NB4 (cell line): Measurements from ENCODE around the gene NKAIN4.

ENCODE experiments used
- DNase-seq: peaks from one replicate; pipeline ENCODE4 v3.0.0; 2010; ENCODE audit warnings: low read depth
- H3K4me3 ChIP-seq: one replicate; pipeline ENCODE4 v1.5.1; 2011; ENCODE audit warnings: mild to moderate bottlenecking, low read depth, low read length, moderate library complexity
- MYC ChIP-seq: IDR thresholded peaks from 2 replicates; pipeline ENCODE4 v1.6.1; 2011; ENCODE audit warnings: low read depth, low read length
- POLR2A ChIP-seq: IDR thresholded peaks from 2 replicates; pipeline ENCODE4 v1.6.1; 2011; ENCODE audit warnings: mild to moderate bottlenecking; ENCODE audit not compliant: insufficient read length; ENCODE audit errors: extremely low read depth
- TF ChIP-seq, protein P1 (sequence below): IDR thresholded peaks from one replicate; pipeline ENCODE4 v1.5.1; 2012; ENCODE audit warnings: low read depth, low read length
- TF ChIP-seq, protein P2 (sequence below): IDR thresholded peaks from 2 replicates; pipeline ENCODE4 v1.6.1; 2011; ENCODE audit warnings: low read depth, low read length

Gene NKAIN4

DNA sequence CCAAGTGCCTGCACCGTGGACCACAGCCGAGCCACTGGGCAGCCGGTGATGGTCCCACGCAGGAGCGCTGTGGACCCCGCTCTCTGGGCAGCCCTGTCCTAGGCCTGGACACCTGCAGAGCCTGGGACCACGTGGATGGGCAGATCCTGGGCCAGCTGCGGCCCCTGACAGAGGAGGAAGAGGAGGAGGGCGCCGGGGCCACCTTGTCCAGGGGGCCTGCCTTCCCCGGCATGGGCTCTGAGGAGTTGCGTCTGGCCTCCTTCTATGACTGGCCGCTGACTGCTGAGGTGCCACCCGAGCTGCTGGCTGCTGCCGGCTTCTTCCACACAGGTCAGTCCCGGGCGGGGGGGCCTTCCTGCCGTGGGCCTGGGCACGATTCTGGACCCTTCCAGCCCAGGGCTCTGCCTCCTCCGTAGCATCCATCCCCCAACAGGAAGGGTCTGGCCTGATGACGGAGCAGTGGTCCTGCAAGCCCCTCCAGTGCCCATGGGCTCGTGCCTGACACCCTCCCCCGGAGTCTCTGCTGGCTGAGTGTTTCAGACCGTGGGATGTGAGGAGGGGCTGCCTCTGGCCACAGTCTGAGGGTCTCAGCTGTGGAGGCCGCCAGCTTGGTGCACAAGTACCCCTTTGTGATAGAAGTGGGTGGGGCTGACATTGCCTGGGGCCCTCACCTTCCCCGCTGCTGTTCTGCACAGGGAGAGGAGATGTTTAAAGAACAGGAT, 18.0 kb downstream of the NKAIN4 start:
- no peak overlapping the region for H3K4me3 ChIP-seq
- TF ChIP-seq, protein P1, sequence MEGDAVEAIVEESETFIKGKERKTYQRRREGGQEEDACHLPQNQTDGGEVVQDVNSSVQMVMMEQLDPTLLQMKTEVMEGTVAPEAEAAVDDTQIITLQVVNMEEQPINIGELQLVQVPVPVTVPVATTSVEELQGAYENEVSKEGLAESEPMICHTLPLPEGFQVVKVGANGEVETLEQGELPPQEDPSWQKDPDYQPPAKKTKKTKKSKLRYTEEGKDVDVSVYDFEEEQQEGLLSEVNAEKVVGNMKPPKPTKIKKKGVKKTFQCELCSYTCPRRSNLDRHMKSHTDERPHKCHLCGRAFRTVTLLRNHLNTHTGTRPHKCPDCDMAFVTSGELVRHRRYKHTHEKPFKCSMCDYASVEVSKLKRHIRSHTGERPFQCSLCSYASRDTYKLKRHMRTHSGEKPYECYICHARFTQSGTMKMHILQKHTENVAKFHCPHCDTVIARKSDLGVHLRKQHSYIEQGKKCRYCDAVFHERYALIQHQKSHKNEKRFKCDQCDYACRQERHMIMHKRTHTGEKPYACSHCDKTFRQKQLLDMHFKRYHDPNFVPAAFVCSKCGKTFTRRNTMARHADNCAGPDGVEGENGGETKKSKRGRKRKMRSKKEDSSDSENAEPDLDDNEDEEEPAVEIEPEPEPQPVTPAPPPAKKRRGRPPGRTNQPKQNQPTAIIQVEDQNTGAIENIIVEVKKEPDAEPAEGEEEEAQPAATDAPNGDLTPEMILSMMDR = no peak
- TF ChIP-seq MYC = no peak
- no peak for TF ChIP-seq POLR2A
- TF ChIP-seq, protein P2, sequence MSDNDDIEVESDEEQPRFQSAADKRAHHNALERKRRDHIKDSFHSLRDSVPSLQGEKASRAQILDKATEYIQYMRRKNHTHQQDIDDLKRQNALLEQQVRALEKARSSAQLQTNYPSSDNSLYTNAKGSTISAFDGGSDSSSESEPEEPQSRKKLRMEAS = no peak
- no peak for DNase-seq

DNA sequence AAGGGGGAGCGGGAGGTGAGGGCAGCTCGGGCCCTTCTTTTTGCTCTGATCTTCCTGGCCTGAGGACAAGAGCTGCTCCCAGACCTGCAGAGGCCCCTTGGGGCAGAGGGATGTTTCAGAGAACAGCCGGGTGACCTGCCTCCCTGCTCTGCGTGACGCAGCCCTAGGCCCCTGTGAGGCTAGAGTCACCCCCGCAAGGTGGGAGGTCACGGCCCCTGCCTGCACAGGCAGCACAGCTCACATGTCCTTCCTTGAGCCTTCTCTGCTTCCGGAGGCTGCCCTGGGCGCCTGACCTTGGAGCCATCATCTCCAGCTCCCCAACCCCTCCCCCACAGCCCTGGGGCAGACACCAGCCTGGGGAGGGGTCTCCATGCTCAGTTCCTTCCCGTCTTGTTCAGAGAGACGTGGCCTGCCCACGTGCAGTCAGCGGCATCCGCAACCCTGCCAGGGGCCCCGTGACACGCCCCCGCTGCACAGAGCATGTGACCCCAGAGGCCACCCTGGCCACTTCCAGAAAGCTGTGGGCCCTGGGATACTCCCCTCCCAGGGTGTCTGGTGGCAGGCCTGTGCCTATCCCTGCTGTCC, 18.8 kb downstream of the NKAIN4 start, which contains the start of gene BIRC7:
Gene BIRC7, plus strand, starts transcription at position 507 of the 585 bp plus-strand sequence. CDS start 192 bp downstream, outside the sequence.
- DNase-seq = peak; percentile 42
- no peak within 1 kb of the TSS for H3K4me3 ChIP-seq
- TF ChIP-seq POLR2A (no peak), MYC (no peak)
- TF ChIP-seq, protein P1 = no peak
- TF ChIP-seq, protein P2 = no peak

DNA sequence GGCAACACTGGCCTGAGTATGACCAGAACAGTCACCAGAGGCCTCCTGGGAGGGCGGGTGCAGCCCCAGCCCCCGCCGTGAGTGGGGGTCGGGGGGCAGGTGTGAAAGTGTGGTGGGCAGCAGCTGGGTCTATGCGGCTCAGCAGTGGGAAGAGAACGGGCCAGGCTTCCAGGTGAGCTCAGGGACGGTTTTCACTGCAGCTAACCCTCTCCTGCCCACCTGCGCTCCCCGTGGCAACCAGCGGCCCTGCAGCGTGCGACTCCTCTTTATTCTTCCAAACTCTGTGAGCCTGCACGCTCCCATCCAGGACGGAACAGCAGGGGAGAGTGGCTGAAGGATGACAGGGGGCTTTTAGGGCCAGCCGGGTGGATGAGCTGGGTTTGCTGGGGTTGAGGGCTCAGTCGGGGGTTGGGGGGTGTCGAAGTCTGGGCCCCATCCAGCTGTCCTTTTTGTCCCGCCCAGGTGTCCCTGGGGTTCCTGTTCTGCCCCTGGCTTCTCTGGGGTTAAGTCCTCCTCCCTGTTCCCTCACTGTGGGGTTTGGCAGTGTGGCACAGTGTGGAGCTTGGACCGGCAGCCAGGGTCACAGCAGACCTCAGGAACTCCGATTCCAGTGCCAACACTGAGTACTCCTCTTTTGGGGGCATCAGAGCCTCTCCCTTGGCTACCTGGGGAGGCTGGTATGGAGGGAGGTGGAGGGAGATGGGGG, 19.4 kb downstream of the NKAIN4 start:
- no peak overlapping the region for H3K4me3 ChIP-seq
- TF ChIP-seq POLR2A (no peak), MYC (no peak)
- TF ChIP-seq, protein P2 = no peak
- TF ChIP-seq, protein P1 = no peak
- no peak for DNase-seq

- no peak overlapping the region for H3K4me3 ChIP-seq
- DNase-seq = no peak
- TF ChIP-seq, protein P2 = no peak
- TF ChIP-seq POLR2A = no peak
- TF ChIP-seq, protein P1 = no peak
- TF ChIP-seq MYC = no peak
These were observed 20.3 kb downstream of the NKAIN4 start for GRCh38 chr20:63233924-63234323.

DNA sequence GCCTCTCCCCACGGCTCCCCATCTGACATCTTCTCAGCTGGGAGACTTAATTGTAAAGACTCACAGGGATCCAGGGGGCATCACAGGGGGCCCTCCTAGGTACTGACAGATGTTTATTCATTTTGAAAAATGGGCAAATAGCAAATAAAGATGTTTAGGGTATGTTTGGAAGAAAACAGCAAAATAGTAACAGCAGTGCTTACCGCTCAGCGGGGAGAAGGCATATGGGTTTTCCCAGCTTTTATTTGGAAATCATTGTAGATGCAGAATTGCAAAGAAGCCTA, 21.3 kb downstream of the NKAIN4 start:
- no peak overlapping the region for H3K4me3 ChIP-seq
- TF ChIP-seq, protein P2 = no peak
- TF ChIP-seq POLR2A (no peak), MYC (no peak)
- no peak for DNase-seq

GRCh38 chr20:63232235-63233060, 21.8 kb downstream of the NKAIN4 start:
- no peak overlapping the region for H3K4me3 ChIP-seq
- no peak for TF ChIP-seq POLR2A
- DNase-seq = no peak
